ENCODE measurements around the gene CCDC57. TPM values are rescaled to one million over a fixed set of nuclear protein-coding genes. Genes with fewer than 3 reads are reported as not detected.
A peak's percentile ranks its signal among the peaks of the same experiment; 100 is the strongest.

CCDC57 gene
- total RNA-seq, 5 donors from 2014 or later (not counting 1 experiment from before 2014, with no cell fraction given), result 86.4 to 127 (median 103) TPM

- Histone ChIP-seq H3K4me3 (ENCODE audit: control insufficient read depth in 1 of 2, extremely low read depth in 1 of 2, low read length in 1 of 2) (peak overlapping the region; percentile 53 to 79), H3K27ac (ENCODE audit: low read length) (peak overlapping the region; percentile 94), H3K27me3 (replicated peaks in 1 of 2; ENCODE audit: control insufficient read depth in 2 of 2, extremely low read depth in 1 of 2, insufficient read depth in 2 of 2, low read length in 1 of 2) (no peaks in the 10 kb centered on the region), H3K9me3 (no peaks in the 10 kb centered on the region), H3K36me3 (ENCODE audit: control insufficient read depth in 2 of 2, extremely low read depth in 1 of 2, insufficient read depth in 1 of 2, low read length in 1 of 2) (peaks cover 0 to 11% of the 10 kb centered on the region in 2 donors), H3K4me1 (ENCODE audit: control insufficient read depth in 1 of 2, extremely low read depth in 1 of 2, insufficient read depth in 2 of 2, low read length in 2 of 2) (peaks cover 16 to 36% of the 10 kb centered on the region in 2 experiments)
- H3K4me1 Mint-ChIP-seq, result peaks cover 30 to 36% (median 30%) of the 10 kb centered on the region in 3 donors
- WGBS (ENCODE audit: insufficient coverage), result 91% methylated on average over 6 of the region's 13 CpGs
- no peaks in the 10 kb centered on the region for H3K36me3 Mint-ChIP-seq
- H3K4me3 Mint-ChIP-seq, result peak overlapping the region; percentile 82 to 91 (median 84)
- ChIA-PET POLR2A (interaction anchor here (0.7 to 0.8 kb wide), 2 partner anchors 15 to 19 kb away, joined by 4 to 13 read pairs; no protein-coding TSS in a partner anchor), CTCF (interaction anchor here in 1 of 2 donors (1.0 to 1.3 kb wide), 3 partner anchors 21 to 68 kb away, joined by 3 to 7 read pairs (median 3); no protein-coding TSS in a partner anchor)
- no peaks in the 10 kb centered on the region for H3K9me3 Mint-ChIP-seq
- DNase-seq (no peak), ATAC-seq (replicated peaks in 1 of 4) (no peak)
- peak overlapping the region; percentile 98 for H3K27ac Mint-ChIP-seq
- H3K27me3 Mint-ChIP-seq, result no peaks in the 10 kb centered on the region
These were observed 107.2 kb downstream of the CCDC57 start for GRCh38 chr17:82105417-82105881.

GRCh38 chr17:82104797-82105416 lies 107.7 kb downstream of the CCDC57 start:
- peak overlapping the region; percentile 94 for H3K27ac ChIP-seq (ENCODE audit: low read length)
- ChIA-PET POLR2A (interaction anchor here (0.7 kb wide), 2 partner anchors 19 to 29 kb away, joined by 3 to 13 read pairs; no protein-coding TSS in a partner anchor), CTCF (interaction anchor here in 1 of 2 donors (1.0 kb wide), 1 partner anchor 21 kb away, joined by 4 read pairs; no protein-coding TSS in a partner anchor)
- H3K4me3 Mint-ChIP-seq, result peak overlapping the region; percentile 17 to 91 (median 34)
- H3K27me3 ChIP-seq (replicated peaks in 1 of 2; ENCODE audit: control insufficient read depth in 2 of 2, extremely low read depth in 1 of 2, insufficient read depth in 2 of 2, low read length in 1 of 2), result no peaks in the 10 kb centered on the region
- no peak for ATAC-seq (replicated peaks in 1 of 4)
- peaks cover 28 to 34% (median 31%) of the 10 kb centered on the region in 3 donors for H3K4me1 Mint-ChIP-seq
- H3K4me3 ChIP-seq (ENCODE audit: control insufficient read depth in 1 of 2, extremely low read depth in 1 of 2, low read length in 1 of 2), result no peak overlapping the region
- no peaks in the 10 kb centered on the region for H3K9me3 ChIP-seq
- peaks cover 16 to 37% of the 10 kb centered on the region in 2 experiments for H3K4me1 ChIP-seq (ENCODE audit: control insufficient read depth in 1 of 2, extremely low read depth in 1 of 2, insufficient read depth in 2 of 2, low read length in 2 of 2)
- H3K9me3 Mint-ChIP-seq, result no peaks in the 10 kb centered on the region
- no peaks in the 10 kb centered on the region for H3K36me3 Mint-ChIP-seq
- DNase-seq, result no peak
- WGBS (ENCODE audit: insufficient coverage), result 94% methylated on average over 11 of the region's 11 CpGs
- H3K27ac Mint-ChIP-seq, result peak overlapping the region; percentile 98
- H3K36me3 ChIP-seq (ENCODE audit: control insufficient read depth in 2 of 2, extremely low read depth in 1 of 2, insufficient read depth in 1 of 2, low read length in 1 of 2), result peaks cover 0 to 11% of the 10 kb centered on the region in 2 donors
- no peaks in the 10 kb centered on the region for H3K27me3 Mint-ChIP-seq

- no peaks in the 10 kb centered on the region for H3K27me3 ChIP-seq (replicated peaks in 1 of 2; ENCODE audit: control insufficient read depth in 2 of 2, extremely low read depth in 1 of 2, insufficient read depth in 2 of 2, low read length in 1 of 2)
- POLR2A ChIA-PET, result interaction anchor here in 1 of 2 donors (0.9 kb wide), 1 partner anchor 29 kb away, joined by 6 read pairs; no protein-coding TSS in a partner anchor
- CTCF ChIA-PET, result interaction anchor here in 1 of 2 donors (1.0 kb wide), 1 partner anchor 23 kb away, joined by 4 read pairs; no protein-coding TSS in a partner anchor
- DNase-seq, result no peak
- H3K9me3 ChIP-seq, result no peaks in the 10 kb centered on the region
- Mint-ChIP-seq H3K4me3 (no peak overlapping the region), H3K4me1 (peaks cover 34% of the 10 kb centered on the region in 3 donors), H3K27ac (peak overlapping the region in 1 of 2 donors; percentile 61), H3K9me3 (no peaks in the 10 kb centered on the region), H3K27me3 (no peaks in the 10 kb centered on the region), H3K36me3 (no peaks in the 10 kb centered on the region)
- peaks cover 0 to 11% of the 10 kb centered on the region in 2 donors for H3K36me3 ChIP-seq (ENCODE audit: control insufficient read depth in 2 of 2, extremely low read depth in 1 of 2, insufficient read depth in 1 of 2, low read length in 1 of 2)
- no peak for ATAC-seq (replicated peaks in 1 of 4)
- H3K4me1 ChIP-seq (ENCODE audit: control insufficient read depth in 1 of 2, extremely low read depth in 1 of 2, insufficient read depth in 2 of 2, low read length in 2 of 2), result peaks cover 21 to 47% of the 10 kb centered on the region in 2 experiments
- no peak overlapping the region for H3K4me3 ChIP-seq (ENCODE audit: control insufficient read depth in 1 of 2, extremely low read depth in 1 of 2, low read length in 1 of 2)
- WGBS (ENCODE audit: insufficient coverage), result 93% methylated on average over 21 of the region's 24 CpGs
- H3K27ac ChIP-seq (ENCODE audit: low read length), result no peak overlapping the region
These were observed 108.8 kb downstream of the CCDC57 start for GRCh38 chr17:82103553-82104451.

- no peak overlapping the region for H3K4me3 ChIP-seq (ENCODE audit: control insufficient read depth in 1 of 2, extremely low read depth in 1 of 2, low read length in 1 of 2)
- Mint-ChIP-seq H3K4me3 (no peak overlapping the region), H3K9me3 (no peaks in the 10 kb centered on the region), H3K27me3 (no peaks in the 10 kb centered on the region), H3K4me1 (peaks cover 25 to 29% (median 25%) of the 10 kb centered on the region in 3 donors), H3K36me3 (no peaks in the 10 kb centered on the region), H3K27ac (no peak overlapping the region)
- H3K4me1 ChIP-seq (ENCODE audit: control insufficient read depth in 1 of 2, extremely low read depth in 1 of 2, insufficient read depth in 2 of 2, low read length in 2 of 2), result peaks cover 21 to 37% of the 10 kb centered on the region in 2 experiments
- ChIA-PET CTCF (interaction anchor here in 1 of 2 donors (0.5 to 0.6 kb wide), 2 partner anchors 22 to 393 kb away, joined by 4 read pairs; no protein-coding TSS in a partner anchor), POLR2A (no interaction called here)
- DNase-seq (no peak), ATAC-seq (replicated peaks in 1 of 4) (no peak)
- H3K27me3 ChIP-seq (replicated peaks in 1 of 2; ENCODE audit: control insufficient read depth in 2 of 2, extremely low read depth in 1 of 2, insufficient read depth in 2 of 2, low read length in 1 of 2), result no peaks in the 10 kb centered on the region
- H3K27ac ChIP-seq (ENCODE audit: low read length), result no peak overlapping the region
- 81% methylated on average over 12 of the region's 18 CpGs for WGBS (ENCODE audit: insufficient coverage)
- H3K9me3 ChIP-seq, result no peaks in the 10 kb centered on the region
- peaks cover 0 to 11% of the 10 kb centered on the region in 2 donors for H3K36me3 ChIP-seq (ENCODE audit: control insufficient read depth in 2 of 2, extremely low read depth in 1 of 2, insufficient read depth in 1 of 2, low read length in 1 of 2)
These were observed 110.6 kb downstream of the CCDC57 start for GRCh38 chr17:82101767-82102679.

- ATAC-seq (replicated peaks in 1 of 4), result no peak
- POLR2A ChIA-PET, result no interaction called here
These were observed 111.3 kb downstream of the CCDC57 start for GRCh38 chr17:82101301-82101715.

More at GRCh38 chr17:82101301-82101715, 111.3 kb downstream of the CCDC57 start:
- Mint-ChIP-seq H3K9me3 (no peaks in the 10 kb centered on the region), H3K4me1 (peaks cover 18 to 23% (median 20%) of the 10 kb centered on the region in 3 donors), H3K27ac (no peak overlapping the region), H3K27me3 (no peaks in the 10 kb centered on the region), H3K4me3 (no peak overlapping the region), H3K36me3 (no peaks in the 10 kb centered on the region)
- peaks cover 0 to 11% of the 10 kb centered on the region in 2 donors for H3K36me3 ChIP-seq (ENCODE audit: control insufficient read depth in 2 of 2, extremely low read depth in 1 of 2, insufficient read depth in 1 of 2, low read length in 1 of 2)
- peaks cover 18 to 37% of the 10 kb centered on the region in 2 experiments for H3K4me1 ChIP-seq (ENCODE audit: control insufficient read depth in 1 of 2, extremely low read depth in 1 of 2, insufficient read depth in 2 of 2, low read length in 2 of 2)
- DNase-seq, result no peak
- H3K27ac ChIP-seq (ENCODE audit: low read length), result no peak overlapping the region
- H3K27me3 ChIP-seq (replicated peaks in 1 of 2; ENCODE audit: control insufficient read depth in 2 of 2, extremely low read depth in 1 of 2, insufficient read depth in 2 of 2, low read length in 1 of 2), result no peaks in the 10 kb centered on the region
- CTCF ChIA-PET, result interaction anchor here in 1 of 2 donors (0.5 to 0.6 kb wide), 2 partner anchors 23 to 394 kb away, joined by 4 read pairs; no protein-coding TSS in a partner anchor
- 93% methylated on average over 2 of the region's 10 CpGs for WGBS (ENCODE audit: insufficient coverage)
- H3K4me3 ChIP-seq (ENCODE audit: control insufficient read depth in 1 of 2, extremely low read depth in 1 of 2, low read length in 1 of 2), result no peak overlapping the region
- H3K9me3 ChIP-seq, result no peaks in the 10 kb centered on the region
